Sigmoid colon (tissue), 4 donors: ENCODE results near the gene FOXC1.

ENCODE experiments used
- CTCF ChIP-seq, 4 experiments: fragments of 450-650 bp in 3 of 4; fragments of 200-600 bp in 1 of 4; IDR thresholded peaks; one replicate each; pipeline ENCODE4 v1.5.1; 2016 to 2019; ENCODE audit warnings: antibody characterized with exemption in 4 of 4, mild to moderate bottlenecking in 3 of 4, moderate library complexity in 2 of 4
- POLR2AphosphoS5 ChIP-seq, 4 donors: sonication (generic); formaldehyde crosslinking; IDR thresholded peaks; one replicate each; pipeline ENCODE4 v1.6.1; 2017; ENCODE audit warnings: antibody characterized with exemption in 4 of 4

- no peak for TF ChIP-seq CTCF (IDR thresholded peaks at IDR 0.05)
- no peak for TF ChIP-seq POLR2AphosphoS5 (IDR thresholded peaks at IDR 0.05)
Measured at GRCh38 chr6:1622220-1622850, 12.6 kb downstream of the FOXC1 start.
